HG03558 (cell line): ENCODE data around the gene MUTYH.
"Not testable (repeated sequence)": the region's sequence is repeated elsewhere in the genome, so short reads cannot be mapped to it uniquely, and the experiment has no call there.

Experiments
- ATAC-seq: cut with Tn5 transposase; IDR thresholded peaks from one replicate; pipeline ENCODE4 v1.9.1; 2021; ENCODE audit warnings: moderate number of reproducible peaks; ENCODE audit not compliant: unreplicated experiment; ENCODE audit errors: extremely low read depth

Gene MUTYH

GRCh38 chr1:45325851-45326506 lies 14.3 kb downstream of the MUTYH start:
- no peak for ATAC-seq

GRCh38 chr1:45322486-45323040 lies 17.7 kb downstream of the MUTYH start:
- ATAC-seq: no peak

GRCh38 chr1:45321444-45321843 lies 18.8 kb downstream of the MUTYH start:
- ATAC-seq: no peak

- no peak for ATAC-seq
Measured at GRCh38 chr1:45319761-45320160, 20.5 kb downstream of the MUTYH start.

GRCh38 chr1:45317166-45317565 lies 23.1 kb downstream of the MUTYH start:
- ATAC-seq: no peak

- no peak for ATAC-seq
Measured at GRCh38 chr1:45314266-45314665, 26.0 kb downstream of the MUTYH start.

- no peak for ATAC-seq
Measured at GRCh38 chr1:45306905-45307304, 33.3 kb downstream of the MUTYH start.

- no peak for ATAC-seq
Measured at GRCh38 chr1:45306319-45306718, 33.9 kb downstream of the MUTYH start.

- no peak for ATAC-seq
Measured at GRCh38 chr1:45305231-45305630, 35.0 kb downstream of the MUTYH start.

- no peak for ATAC-seq
Measured at GRCh38 chr1:45304311-45305081, 35.7 kb downstream of the MUTYH start.

GRCh38 chr1:45303520-45304310 lies 36.5 kb downstream of the MUTYH start:
- ATAC-seq: peak; percentile 28

- no peak for ATAC-seq
Measured at GRCh38 chr1:45302505-45303150, 37.6 kb downstream of the MUTYH start.

- no peak for ATAC-seq
Measured at GRCh38 chr1:45300669-45300997, 39.6 kb downstream of the MUTYH start.

- ATAC-seq: no peak
Measured at GRCh38 chr1:45299981-45300668, 40.1 kb downstream of the MUTYH start.

GRCh38 chr1:45299296-45299695 lies 40.9 kb downstream of the MUTYH start:
- ATAC-seq: no peak

GRCh38 chr1:45297666-45298356 lies 42.4 kb downstream of the MUTYH start:
- ATAC-seq: no peak

GRCh38 chr1:45291716-45292115 lies 48.5 kb downstream of the MUTYH start:
- no peak for ATAC-seq

GRCh38 chr1:45291002-45291401 lies 49.2 kb downstream of the MUTYH start:
- ATAC-seq: not testable (repeated sequence)

- ATAC-seq: not testable (repeated sequence)
Measured at GRCh38 chr1:45286521-45286920, 53.7 kb downstream of the MUTYH start.
